Amniotic stem cell (primary cell): Measurements from ENCODE around the gene AGBL4.
"Not testable (repeated sequence)": the region's sequence is repeated elsewhere in the genome, so short reads cannot be mapped to it uniquely, and the experiment has no call there.

Source experiments
- DNase-seq: peaks from one replicate; lab custom pipeline; 2025; lab: John Stamatoyannopoulos, UW

AGBL4 gene

DNA sequence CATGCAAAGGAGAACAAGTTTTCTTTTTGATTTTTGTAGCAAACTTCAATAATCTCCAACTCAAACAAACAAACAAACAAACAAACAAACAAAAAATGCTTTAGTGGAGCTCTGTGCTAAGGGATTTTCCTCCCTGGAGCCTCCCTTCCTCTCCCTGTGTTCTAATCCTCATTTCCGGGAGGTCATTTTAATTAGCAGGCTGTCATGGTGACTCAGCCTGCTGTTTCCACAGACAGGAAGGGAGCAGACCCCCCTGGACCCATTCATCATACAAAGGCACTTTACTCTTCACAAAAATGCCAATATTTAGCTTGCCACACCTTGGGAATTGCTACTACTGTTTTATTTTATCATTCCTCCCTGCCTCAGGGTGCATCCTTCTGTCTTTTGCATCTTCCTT is 1490.8 kb downstream of the AGBL4 start:
- no peak for DNase-seq

DNA sequence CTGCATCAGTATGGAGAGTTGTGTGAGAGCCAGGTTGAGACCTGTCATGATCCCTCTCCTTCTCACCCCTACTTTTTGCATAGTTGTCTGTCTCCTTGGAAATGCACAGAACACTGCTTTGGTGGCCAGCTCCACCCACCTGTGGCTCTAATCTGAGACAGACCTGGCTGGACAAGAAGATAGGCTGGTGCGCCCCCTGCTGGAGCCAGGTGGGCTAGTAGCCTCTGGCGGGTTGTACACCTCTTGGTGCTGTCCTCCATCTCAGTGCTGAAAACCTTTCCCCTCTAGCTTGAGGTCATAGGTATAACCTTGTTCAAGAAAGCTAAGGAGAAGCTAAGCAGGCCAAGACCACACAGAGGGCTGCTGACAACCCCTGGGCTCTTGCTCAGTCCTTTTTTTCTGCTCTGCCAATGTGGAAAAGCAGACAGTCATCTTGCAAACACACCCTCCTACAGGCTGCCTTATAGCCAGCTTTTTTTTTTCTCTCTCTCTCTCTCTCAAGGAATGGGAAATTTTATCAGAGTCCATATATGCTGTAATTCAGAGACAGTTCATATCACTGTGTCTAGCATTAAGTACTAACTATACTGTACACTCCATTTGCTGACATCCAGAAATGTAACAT is 1492.9 kb downstream of the AGBL4 start:
- no peak for DNase-seq

DNA sequence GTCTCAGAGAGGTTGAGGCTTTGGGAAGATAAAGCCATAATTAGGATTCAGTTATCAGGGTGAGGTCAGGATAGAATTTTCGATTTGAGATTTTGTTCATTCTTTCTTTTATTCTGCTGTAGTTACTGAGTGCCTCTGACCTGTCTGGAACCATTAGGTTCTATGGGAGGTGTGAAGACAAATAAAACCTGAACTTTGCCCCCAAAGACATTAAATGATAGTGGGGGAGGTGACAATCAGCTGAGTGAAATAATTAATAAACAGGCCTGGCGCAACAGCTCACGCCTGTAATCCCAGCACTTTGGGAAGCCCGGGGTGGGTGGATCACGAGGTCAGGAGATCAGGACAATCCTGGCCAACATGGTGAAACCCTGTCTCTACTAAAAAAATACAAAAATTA is 1496.7 kb downstream of the AGBL4 start:
- no peak for DNase-seq

DNA sequence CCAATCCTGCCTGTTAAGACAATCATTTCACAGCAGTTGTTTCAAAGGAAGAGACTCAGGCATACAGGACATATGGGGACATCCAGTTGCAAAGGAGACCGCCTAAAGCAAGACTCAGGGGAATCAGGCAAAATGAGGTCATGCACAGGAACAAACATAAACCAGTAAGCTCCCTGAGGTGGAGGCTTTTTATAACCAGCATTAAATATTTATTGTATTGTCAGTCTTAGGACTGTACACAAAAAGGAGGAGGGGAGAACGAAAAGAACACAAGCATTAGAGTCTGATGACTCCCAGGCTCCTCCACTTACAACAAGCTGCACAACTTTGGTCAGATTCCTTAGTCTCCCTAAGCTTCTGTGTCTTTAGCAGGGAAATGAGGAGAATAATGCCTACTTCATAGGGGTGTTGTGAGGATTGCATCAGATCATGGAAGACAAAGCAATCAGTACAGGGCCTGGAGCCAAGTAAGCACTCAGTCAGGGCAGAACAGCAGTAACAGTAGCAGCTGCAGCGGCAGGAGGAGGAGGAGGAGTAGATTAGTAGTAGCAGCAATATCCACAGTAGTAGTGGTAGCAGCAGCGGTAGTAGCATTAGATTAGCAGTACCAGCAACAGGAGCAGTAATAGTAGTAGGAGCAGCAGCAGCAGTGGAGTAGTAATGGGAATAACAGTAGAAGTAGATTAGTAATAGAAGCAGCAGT is 1497.6 kb downstream of the AGBL4 start:
- no peak for DNase-seq

DNA sequence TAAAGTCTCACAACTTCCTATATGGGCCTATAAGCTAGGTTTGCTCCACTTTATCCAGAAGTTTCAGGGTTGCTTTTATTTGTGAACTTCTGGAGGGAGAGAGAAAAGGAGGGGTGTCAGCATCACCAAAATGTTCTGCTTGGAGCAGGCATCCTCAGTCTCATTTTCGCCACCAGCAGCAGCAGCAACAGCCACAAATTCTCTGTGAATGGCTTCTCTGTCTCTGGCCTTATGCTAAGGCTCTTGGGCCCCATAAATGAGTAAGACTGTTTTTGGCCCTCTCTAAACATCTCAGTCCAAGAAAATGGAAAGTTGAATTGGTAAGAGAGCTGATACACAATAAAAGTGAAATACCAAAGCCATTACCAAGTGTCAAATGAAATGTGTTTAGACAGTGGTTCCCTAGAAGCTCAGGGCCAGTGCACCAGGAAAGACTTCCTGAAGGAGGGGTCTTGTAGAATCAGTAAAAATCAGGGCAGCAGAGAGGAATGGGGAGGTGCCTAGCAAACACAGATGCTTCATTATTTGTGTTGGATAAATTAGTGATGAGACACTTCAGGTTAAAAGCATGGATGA is 1498.8 kb downstream of the AGBL4 start:
- no peak for DNase-seq

DNA sequence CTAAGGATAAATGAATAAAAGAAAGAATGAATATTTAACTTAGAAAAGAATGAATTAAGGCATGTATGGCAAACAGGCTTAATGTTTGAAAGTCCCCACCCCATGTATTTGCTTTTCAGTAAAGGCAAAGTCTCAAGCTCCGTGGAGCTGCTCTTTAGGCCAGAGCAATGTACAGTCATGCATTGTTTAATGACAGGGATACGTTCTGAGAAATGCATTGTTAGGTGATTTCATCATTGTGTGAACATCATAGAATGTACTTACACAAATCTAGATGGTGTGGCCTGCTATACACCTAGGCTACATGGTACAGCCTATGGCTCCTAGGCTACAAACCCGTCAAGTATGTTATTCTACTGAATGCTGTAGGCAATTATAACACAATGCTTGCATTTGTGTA is 1500.2 kb downstream of the AGBL4 start:
- DNase-seq: no peak

DNA sequence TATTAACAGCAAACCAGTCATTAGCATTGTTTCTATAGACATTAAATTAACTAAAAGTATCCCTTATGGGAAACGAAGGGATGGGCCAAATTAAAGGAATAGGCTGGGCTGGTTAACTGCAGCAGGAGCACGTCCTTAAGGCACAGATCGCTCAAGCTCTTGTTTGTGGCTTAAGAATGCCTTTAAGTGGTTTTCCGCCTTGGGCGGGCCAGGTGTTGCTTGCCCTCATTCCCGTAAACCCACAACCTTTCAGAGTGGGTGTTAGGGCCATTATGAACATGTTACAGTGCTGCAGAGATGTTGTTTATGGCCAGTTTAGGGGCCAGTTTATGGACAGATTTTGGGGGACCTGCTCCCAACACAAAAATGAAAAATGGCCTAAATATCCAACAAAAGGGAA is 1503.9 kb downstream of the AGBL4 start:
- DNase-seq: not testable (repeated sequence)

DNA sequence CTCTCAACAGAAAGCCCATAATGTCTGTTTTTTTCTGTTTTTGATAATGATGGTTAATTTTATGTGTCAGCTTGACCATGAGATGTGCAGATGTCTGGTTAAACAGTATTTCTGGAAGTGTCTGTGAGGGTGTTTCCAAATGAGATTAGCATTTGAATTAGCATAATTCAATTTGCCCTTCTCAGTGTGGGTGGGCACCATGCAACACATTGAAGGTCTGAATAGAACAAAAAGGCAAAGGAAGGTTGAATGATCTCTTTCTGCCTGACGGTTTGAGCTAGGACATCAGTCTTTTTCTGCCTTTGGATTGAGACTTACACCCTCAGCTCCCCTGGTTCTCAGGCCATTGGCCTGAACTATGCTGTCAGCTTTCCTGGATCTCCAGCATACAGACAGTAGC is 1516.9 kb downstream of the AGBL4 start:
- DNase-seq: no peak

DNA sequence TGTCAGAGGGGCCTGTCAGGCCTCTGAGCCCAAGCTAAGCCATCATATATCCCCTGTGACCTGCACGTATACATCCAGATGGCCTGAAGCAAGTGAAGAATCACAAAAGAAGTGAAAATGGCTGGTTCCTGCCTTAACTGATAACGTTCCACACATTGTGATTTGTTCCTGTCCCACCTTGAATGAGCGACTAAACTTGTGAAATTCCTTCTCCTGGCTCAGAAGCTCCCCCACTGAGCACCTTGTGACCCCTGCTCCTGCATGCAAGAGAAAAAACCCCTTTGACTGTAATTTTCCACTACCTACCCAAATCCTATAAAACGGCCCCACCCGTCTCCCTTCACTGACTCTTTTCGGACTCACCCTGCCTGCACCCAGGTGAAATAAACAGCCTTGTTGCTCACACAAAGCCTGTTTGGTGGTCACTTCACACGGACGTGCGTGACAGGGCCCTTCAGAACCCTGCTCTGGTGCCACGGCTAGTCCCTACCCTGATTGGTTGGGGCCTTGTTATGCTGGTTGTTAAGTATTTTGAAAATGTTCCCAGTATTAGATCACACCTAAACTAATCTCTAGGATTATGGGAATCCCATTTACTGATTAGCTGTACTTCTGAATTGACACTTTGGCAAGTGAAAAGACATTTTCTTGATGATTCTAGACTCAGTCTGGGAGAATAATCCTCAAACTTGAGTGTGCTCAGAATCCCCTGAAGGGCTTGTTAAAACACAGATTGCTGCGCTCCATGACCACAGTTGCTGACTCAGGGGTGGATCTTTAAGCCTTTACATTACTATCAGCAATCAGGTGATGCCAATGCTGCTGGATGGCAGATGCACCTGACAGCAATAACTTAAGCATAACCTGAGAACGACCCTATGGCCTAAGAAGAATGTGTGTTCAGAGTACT is 1523.0 kb downstream of the AGBL4 start:
- DNase-seq: no peak

DNA sequence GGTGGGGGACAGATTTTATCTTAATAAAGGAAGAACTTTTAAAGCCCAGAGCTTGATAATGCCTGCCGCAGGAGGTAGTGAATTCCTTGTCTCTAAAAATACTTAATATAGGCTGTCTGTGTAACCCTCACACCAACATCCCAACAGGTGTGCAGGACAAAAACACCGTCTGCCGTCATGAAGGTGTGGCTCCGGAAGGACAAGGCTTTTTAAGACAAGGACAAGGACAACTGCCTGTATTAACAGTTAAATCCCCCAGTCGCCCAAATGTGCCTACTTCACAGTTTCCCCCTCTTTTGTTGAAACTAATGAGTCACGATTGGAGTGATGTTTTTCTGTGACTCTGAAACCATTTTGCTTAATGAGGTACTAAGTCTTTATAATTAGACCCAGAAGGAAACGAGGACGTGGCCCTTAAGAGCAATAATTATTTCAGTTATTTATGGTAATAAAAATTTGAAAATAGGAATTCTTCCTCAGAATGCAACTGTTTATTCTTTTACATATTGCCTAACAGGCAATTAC is 1524.5 kb downstream of the AGBL4 start:
- DNase-seq: no peak

DNA sequence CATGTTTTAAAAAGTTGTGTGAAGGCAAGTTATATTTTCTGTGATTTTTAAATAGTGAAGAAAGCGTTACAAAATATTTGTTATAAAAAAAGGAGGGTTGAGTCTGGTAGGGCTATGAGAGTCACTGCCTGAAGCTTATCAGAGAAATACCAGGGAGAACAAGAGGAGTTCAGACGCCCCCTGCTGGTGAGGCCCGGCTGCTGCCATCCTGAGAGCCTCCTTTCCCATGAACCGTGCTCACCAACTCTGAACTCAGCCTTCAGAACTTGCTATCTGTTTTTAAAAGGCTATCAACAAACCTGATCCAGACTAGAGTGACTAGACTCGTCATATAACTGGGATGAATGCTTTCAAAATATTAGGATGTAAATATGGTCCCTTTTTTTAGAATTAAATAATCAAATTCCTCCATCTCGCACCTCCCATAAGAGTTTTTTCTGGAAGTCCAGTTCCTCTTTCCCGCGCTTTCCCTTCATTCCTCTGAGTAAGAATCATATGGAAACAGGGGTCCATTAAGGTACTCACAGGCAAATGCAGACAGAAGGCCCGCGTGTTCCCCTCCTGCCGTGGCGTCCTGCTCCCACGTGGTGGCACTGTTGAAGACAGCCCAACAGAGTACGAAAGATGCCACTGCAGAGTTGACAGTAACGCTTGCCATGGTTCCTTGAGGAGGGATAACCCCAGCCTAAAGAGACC is 1525.5 kb downstream of the AGBL4 start:
- DNase-seq: peak; percentile 24

DNA sequence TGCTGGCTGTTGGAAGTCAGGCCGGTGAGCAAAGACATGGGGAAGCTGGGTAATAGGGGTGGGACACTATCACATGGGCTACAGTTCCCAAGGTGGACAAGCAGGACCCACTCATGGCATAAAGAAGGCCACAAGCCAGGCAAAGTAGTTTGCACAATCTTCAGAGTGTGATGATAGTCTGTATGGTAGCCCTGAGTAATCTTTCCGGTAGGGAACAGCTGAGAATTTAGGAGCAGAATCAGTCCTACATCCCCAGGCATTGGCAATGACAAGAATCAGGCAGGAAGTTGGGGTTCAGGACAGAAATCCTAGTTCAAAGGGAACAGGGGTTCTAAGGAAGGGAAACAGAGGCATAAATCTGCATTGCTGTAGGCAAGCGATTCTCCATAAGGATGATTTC is 1527.8 kb downstream of the AGBL4 start:
- no peak for DNase-seq

DNA sequence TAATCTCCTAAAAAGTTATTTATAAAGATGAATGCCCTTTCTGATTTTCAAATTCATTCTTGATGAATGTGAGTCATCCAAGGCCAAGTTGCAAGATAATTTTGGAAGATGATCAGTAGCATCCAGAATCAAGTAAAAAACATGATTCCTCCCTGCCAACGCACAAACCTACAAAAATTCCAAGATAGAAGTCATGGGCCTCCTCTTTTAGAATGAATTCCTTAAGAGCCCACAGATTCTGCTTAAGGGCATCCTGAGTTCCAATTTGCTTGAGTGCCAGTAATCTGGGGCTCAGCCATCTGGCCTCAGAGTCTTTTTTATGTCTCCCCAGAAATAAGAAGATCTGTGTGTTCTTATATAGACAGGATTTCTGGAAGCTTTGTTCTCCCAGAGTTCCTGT is 1528.6 kb downstream of the AGBL4 start:
- DNase-seq: no peak

DNA sequence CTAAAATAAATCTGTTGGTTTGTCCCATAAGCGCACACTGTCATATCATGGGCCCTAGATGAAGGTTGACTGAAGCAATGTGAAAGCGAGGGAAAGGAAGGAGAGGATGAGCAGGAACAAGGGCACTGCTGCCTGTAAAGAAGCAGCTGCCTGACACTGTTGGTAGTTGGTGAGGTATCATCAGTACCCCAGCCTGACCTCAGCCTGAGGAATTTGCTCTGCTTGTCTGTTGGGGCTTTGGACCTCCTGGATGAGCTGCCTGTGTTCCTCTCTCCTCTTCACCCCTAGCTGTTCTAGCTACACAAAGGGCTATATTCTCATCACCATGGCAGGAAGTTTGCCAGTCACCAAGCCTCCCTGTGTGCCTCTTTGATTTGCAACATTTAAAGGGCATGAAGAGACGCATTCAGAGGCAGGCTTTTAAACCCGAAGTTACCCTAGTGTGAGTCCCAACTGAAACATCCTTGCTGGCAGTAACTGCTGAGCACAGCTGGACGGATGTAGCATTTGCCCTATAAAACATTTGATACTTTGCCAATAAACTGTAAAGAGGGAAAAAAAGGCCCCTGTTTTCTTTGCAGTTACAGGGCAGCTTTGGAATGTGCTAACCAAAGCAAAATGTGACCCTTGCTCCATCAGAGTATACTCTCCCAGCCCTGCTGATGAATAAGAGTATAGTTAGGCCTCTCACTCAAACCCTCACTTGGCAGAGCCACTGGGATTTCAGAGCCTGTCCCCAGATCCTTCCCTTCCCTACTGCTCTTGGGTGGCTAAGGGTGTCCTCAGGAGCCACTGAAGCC is 1529.6 kb downstream of the AGBL4 start:
- peak; percentile 78 for DNase-seq

DNA sequence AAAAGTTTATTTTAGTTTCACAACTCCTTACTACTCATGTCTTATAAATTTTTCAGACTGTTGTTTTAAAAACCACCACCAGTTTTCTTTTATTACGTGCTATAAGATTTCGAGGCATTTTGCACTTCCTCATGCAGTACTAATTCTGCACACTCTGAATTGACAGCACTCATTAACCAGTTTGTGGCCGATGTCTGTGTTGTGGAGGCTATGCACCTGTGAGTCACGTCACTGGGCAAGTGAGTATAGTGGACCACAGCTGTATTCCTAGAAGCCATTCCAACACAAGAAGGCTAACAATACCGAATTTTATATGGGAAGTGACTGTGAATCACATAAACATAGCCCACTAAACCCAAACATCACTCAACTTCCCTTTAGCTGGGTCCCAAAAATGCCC is 1530.7 kb downstream of the AGBL4 start:
- no peak for DNase-seq

DNA sequence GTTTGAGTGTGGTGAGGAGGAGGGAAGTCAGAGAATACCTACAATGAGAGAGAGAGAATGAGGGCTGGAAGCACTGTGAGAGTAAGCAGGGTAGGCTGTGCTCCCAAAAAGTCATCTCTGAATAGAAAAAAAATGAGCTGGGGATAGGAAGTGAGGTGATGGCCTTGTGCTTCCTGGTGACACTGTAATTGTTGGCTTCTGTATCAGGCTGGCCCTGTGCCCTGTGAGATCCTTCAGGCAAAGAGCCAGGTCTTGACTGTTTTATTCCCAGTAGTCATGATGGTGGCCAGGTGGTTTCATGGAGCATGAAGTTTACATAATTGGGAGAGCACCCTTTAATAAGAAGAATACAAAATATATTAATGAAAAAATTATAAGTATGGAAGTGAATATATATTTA is 1531.4 kb downstream of the AGBL4 start:
- DNase-seq: no peak

DNA sequence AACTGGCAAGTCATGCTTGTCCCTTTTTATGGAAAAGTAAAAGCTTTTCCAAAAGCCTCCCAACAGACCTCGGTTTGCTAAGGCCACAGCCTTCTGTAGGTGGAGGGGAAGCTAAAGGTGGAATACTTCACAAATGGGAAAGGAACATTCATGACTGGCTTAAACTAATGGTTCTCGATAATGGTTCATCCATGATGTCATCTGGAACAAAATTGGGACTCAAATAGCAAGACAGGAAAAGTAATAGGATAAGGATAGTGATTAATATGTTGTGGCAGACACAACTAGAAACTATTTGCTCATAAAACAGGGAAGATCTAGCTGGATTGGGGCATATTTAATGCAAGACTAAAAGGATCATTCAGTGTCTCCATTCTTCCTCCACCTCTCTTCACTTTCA is 1535.0 kb downstream of the AGBL4 start:
- no peak for DNase-seq
